RKO (cell line): Measurements from ENCODE around the gene FNDC5.
A peak's percentile ranks its signal among the peaks of the same experiment; 100 is the strongest.

ENCODE experiments used
- DNase-seq: peaks from one replicate; pipeline ENCODE4 v3.0.0-alpha.2; 2016; ENCODE audit warnings: low spot score

FNDC5 gene

GRCh38 chr1:32884032-32884372, 13.3 kb upstream of the FNDC5 start:
- DNase-seq, result no peak

GRCh38 chr1:32883338-32884031, 12.8 kb upstream of the FNDC5 start:
- no peak for DNase-seq

GRCh38 chr1:32881871-32882850, 11.4 kb upstream of the FNDC5 start:
- DNase-seq, result no peak

GRCh38 chr1:32881291-32881690, 10.6 kb upstream of the FNDC5 start:
- no peak for DNase-seq

- DNase-seq, result no peak
These were observed 7.9 kb upstream of the FNDC5 start for GRCh38 chr1:32878637-32879041.

DNA sequence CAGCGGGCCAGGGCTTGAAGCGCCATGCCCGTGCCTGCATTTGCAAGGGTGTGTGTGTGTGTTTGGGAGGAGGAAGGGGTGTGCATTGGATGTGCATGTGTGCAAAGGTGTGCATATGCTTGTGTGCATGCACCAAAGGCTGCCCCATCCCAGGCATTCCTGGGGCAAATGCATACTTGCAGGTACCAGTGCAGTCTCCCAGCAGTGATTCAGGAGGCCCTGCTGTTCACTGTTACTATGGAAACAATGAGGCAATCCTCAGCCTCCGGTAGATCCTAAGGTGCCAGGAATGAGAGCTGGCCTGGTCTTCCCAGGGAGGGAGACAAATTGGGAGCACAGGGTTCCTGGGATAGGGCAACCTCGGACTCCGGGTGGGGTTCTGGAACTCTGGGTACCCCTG, 7.5 kb upstream of the FNDC5 start:
- DNase-seq, result peak; percentile 26

DNA sequence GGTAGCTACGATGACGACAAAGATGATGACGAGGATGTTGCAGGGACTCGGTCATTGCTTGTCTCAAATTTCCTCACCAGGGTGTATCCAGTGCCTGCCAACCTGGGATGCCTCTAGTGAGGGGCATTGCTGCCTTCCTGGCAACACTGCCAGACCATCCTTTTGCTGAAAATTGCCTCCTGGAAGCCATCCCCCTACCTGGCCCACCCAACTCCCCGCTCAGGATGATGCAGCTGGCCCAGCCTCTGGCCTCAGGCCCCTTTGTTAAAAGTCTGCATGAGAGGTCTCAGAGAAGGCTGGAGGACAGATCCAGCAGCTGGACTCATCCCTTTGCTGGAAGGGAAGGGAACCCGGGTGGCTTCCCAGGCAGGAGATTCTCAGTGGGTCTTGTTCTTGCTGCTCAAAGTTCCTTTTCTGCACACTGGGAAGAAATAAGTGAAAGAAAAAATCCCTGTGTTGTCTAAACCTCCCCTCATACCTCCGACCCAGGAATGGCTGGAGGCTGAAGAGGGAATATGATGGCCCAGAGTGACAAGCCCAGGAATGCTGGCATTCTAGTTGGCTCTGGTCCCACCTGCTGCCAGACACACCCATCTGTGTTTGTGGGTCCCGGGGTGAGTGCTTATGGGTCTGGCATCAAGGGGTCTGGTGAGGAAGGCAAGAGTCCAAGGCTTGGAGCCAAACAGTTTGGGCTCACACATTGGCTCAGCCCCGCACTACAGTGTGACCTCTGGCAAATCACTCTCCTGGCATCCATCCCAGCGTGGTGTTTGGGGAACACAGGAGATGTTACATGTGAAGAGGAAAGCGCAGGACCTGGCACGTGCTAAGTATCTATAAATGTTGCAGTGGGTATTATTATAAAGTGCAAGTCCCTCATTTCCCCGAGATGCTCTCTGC, 6.7 kb upstream of the FNDC5 start:
- DNase-seq, result no peak

- DNase-seq, result no peak
These were observed 5.9 kb upstream of the FNDC5 start for GRCh38 chr1:32876341-32877210.

DNA sequence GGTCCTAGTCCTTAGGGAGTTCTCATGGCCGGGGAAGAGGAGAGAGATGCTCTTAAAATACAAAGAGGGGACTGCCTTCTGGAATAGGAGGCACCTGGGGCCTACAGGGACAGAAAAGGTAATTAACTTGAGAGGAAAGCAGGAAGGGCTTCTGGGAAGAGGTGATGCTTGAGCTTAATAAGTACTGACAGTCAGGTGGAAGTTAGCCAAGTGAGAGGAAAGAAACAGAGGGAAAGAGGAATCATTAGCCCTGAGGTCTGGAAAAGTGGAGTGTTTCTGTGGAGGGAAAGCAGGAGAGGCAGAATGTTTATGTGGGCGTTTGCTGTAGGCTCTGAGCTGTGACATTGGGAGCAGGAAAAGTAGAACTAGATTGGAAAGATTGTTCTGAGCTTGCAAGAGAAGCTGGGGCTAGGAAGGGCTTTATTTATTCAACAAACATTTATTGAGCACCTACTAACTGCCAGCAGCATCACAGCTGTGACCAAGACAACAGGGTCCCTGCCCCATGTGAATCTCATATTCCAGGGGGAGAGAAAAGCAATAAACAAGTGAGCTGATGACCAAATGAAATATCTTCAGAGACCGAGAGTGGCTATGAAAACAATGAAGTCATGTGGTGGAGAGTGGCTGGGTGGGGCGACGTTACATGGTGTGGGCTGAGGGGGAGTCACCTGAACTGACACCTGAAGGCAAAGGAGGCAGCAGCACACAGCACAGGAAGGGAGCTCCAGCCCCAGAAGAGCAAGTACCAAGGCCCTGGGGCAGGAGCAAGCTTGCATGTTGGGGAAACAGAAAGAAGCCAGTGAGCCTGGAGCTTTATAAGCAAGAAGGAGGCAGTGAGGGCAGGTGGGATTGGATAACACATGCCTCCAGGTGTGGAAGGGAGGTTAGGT, 4.4 kb upstream of the FNDC5 start:
- DNase-seq, result no peak

DNA sequence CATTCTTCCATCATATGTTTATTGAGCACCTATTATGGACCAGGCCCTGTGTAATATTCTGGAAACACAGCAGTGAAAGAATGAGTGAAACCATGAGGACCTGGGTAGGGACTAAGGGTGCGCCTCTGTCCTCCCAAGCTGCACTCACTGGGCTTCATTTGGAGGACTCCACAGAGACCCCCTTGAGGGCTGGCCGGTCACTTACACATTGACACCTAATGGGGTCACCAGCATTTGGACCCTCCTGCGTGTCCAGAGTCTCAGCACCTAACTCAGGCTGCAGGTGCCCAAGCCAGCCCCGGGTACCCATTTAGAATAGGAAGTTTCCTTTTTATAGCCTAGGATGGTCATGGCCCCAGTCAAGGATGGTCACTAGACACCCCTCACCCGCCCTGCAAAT, 2.8 kb upstream of the FNDC5 start:
- DNase-seq, result no peak

GRCh38 chr1:32872192-32872460, 1.4 kb upstream of the FNDC5 start:
- no peak for DNase-seq

GRCh38 chr1:32871364-32872191, 866 bp upstream of the FNDC5 start:
- DNase-seq, result no peak

- DNase-seq, result no peak
These were observed 643 bp downstream of the FNDC5 start for GRCh38 chr1:32869923-32870614.

DNA sequence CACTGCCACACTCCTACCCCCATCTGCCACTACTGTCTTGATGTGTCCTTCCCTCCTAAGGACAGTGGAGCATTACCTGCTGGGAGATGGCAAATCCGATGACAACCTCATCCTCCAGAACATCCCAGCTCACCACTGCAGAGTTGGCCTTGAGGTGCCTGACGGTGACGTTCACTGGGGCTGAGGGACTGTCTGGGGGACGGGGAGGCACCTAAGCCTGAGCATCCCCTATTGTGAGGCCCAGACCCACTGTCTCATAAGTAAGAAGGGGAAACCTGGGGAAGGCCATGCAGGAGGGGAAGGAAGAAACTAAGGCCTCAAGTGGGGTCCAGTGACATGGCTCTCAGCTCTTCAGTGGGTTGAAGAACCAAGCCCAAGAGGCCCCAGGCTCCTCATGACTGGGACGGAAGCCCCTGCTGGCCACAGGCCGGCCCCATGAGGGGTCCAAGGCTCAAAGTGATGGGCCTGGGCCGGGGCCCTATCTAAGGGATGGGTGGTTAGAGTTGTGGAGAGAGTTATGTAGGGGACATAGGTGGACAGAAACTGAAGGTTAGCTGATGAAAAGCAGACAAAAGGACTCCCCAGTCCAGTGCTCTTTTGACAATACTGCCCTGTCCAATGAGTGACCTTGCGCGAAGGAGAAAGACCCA, 1.8 kb downstream of the FNDC5 start:
- no peak for DNase-seq

DNA sequence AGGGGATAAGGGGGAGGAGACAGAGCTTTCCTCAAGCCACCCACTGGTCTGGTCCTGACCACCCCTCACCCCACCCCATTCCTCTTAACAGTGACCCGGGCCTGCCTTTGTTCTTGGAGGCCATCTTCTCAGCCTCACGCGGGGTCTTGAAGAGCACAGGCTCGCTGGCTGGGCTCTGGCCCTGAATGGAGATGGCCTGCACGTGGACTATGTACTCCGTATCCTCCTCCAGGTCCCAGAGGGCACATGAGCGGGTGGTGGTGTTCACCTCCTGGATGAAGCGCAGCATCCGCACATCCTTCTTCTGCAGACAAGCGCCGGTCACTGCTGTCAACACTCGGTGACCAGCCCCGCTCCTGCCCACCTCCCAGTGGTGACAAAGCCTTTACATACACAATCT, 2.6 kb downstream of the FNDC5 start:
- no peak for DNase-seq

- no peak for DNase-seq
These were observed 3.0 kb downstream of the FNDC5 start for GRCh38 chr1:32867671-32868070.

DNA sequence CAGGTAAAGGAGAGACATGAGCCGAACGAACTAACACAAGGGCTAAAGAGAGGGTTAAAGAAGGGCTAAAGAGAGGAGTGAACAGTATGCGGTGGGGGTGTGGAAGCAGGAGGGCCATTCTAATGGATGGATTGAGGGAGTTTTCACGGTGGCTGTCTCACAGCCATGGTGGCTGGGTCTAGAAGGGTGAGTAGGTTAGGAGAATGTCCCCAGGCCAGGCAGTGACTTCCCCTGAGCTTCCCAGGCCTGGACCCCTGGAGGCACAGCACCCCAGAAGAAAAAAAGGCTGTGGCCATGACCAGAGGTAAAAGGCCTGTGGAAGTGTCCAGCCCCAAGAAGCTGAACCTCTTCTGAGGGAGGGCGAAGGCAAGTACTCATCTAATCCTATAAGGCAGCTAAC, 3.6 kb downstream of the FNDC5 start:
- no peak for DNase-seq

DNA sequence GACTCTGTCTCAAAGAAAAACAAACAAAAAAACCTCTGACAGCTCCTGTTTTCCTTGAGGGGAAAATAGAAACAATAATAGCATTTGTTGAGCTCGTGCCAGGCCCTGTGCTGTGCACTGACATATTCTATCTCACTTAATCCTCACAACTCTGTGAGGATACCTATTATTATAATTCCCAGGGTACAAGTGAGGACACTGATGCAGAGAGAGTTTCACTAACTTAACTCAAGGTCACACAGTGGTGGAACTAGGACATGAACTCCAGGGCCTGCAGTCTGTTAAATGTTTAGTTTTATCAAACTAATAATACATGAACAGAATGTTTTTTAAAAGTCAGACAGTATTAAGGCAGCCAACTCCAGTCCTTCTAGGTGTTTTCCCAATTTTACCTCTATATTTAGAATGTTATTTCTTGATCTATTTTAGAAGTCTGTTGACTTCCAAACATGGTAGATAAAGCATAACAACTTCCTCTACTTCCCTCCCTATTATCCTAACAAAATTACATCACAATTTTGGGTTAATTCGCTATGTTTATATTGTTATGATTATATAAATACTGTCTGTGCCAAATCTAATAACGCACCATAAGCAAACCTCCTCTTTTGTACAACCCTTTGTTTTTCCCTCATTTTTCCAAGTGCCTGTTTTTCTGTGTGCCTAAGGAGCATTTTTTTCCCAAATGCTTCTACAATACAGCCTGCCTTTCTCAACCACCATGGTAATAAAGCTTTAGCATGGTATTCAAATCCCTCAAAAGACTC, 4.9 kb downstream of the FNDC5 start:
- DNase-seq, result no peak
